GM21367 (cell line): ENCODE data around the gene GPATCH8.
"Not testable (repeated sequence)": the region's sequence is repeated elsewhere in the genome, so short reads cannot be mapped to it uniquely, and the experiment has no call there.

Source experiments
- ATAC-seq: cut with Tn5 transposase; IDR thresholded peaks from one replicate; pipeline ENCODE4 v1.9.1; 2021; ENCODE audit not compliant: unreplicated experiment

The GPATCH8 gene

DNA sequence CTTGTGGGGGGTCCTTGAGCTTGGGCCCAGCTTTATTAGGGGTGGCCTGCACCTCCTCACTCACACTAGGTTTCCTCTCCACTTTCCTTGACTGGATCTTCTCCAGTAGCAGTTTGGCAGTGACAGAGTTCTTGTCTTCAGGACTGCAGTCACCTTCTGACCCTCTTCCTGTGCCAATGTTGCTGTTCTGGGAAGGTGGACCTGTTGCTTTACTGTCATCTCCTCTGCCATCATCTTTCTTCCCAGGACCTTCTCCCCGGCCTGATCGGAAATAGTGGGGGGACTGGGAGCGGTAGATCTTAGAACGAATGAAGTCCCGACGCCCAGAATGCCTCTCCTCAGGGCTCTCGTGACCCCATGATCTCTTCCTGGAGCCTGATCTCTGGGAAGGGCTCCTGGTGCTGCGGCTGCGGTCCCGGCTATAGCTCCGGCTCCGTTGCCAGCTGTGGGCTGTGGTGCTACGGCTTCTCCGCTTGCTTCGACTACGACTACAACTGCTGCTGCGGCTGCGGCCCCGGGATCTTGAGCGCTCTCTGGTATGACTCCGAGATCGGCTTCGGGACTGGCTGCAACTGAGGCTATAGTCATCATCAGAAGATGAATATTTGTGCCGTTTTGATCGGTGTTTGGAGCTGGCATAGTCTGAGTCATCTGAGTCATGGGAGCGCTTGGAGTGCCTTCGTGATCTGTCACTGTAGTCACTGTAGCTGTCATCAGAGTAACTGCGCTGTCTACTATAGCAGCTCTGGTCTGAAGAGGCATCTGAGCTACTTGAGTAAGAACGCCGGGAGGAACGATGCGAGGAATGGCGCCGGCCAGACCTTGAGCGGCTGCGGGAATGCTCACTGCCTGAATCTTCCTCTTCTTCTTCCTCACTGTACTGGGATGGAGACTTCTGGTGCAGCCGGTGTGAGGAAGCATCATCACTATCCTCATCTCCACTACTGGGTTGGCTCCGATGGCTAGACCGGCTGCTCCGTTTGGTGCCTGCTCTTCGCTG lies 104.2 kb downstream of the GPATCH8 start:
- ATAC-seq: no peak

DNA sequence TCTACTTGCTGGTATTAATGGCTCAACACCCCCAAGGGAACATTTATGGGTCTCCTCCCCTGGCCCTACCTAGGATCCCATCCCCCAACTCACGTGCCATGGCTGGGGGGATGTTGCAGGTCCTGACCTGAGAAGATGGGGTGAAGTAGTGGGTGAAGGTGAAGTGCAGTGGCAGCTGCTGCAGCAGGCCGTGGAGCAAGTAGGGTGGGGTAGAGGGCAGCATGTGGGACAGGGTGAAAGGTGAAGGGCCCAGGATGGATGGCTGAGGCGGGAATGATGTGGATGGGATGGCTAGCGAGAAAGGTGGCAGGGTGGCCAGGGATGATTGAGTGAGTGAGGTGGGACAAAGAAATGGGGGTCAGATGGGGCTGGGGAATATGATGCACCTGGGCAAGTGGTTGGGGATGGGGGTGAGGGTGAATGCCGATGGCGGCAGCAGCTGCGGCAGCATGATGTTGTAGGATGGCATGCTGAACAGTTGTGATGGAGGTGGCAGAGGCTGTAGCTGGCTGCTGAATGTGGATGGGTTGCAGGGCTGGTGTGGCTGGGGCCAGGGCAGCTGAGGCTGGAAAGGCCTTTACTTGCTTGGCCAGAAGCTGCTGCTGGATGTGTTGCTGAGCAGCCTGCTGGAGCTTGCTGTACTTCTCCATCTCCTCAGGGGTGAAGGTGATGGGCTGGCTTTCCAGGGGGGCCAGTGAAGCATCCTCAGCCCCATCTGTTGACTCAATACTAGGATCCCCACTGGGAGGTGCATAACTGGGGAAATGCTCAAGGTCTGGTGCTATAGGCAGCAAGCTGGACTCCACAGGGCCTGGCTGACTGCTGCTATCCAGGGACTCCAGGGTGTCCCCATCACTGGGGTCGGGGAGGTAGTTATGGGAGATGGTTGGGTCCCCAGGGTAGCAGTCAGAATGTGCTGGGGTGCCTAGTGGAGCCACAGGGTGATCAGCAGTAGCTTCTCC lies 105.4 kb downstream of the GPATCH8 start:
- no peak for ATAC-seq

DNA sequence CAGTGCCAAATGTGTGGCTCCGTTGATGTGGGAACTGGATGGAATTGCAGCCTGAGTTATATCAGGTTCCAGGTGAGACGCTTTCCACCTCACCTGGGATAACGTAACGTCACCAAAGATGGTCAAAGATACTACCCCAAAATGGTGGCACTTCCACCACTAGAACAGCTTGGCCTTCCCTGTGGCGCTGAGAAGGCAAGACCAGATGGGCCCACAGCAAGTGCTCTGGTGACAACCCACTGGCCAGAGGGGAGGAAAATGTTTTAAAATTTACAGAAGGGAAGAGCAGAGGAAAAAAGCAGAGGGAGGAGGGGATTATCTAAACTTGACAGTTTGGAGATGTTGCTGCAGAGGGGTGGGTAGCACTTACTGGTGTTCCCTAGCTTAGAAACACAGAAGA lies 106.3 kb downstream of the GPATCH8 start:
- ATAC-seq: no peak

DNA sequence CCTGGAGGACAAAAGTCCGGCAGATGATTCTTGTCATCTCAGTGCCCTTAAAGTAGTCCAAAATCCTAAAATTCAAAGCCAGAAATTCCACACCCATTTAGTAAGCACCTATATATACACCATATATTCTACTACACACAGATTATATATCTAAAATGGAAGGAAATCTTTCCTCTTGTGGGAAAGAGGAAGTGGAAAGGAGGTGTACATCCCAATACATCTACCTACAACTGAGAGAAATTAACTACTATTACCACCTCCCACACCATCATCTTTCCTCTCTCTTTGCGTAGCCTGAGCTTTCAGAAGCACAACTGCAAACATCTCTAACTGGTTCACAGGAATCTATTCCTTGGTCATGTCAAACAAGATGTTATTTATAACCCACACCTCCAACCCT lies 108.4 kb downstream of the GPATCH8 start:
- ATAC-seq: no peak

DNA sequence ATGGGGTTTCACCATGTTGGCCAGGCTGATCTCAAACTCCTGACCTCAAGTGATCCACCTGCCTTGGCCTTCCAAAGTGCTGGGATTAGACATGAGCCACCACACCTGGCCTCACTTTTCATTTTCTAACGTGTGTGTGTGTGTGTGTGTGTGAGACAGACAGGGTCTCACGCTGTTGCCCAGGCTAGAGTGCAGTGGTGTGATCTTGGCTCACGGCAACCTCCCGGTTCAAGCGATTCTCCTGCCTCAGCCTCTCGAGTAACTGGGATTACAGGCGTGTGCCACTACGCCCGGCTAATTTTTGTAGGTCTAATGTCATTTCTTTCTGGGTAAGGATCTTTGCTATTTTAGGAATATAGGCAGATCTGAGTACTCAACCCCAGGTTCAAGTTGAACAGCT lies 109.1 kb downstream of the GPATCH8 start:
- not testable (repeated sequence) for ATAC-seq

DNA sequence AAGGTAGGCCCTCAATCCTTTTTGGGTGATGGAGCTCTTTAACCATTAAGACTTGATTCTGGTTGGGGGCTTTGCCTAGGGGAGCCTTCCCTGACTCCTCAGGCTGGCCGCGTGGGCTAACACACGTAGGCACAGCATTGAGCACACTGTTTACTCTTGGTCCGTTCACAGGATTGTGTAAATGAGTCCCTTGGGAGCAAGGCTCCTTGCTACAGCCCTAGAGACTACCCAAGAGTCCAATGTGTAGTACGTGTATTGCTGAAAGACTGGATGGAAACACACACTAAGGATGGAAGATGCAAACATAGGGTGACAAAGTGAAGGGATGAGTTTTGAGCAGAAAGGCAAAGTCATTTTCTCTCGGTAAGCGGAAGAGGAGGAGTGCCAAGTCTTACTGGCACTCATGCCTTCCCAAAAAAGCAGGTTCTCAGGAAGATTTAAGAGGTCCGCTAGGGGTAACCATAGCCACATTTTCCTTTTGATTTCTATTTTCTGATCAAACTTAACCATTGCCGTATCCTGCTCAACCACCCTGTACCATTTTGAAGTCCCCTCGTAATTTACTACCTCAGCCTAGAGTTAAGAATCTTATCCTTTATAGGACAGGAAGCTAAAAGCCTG lies 112.8 kb downstream of the GPATCH8 start:
- no peak for ATAC-seq

DNA sequence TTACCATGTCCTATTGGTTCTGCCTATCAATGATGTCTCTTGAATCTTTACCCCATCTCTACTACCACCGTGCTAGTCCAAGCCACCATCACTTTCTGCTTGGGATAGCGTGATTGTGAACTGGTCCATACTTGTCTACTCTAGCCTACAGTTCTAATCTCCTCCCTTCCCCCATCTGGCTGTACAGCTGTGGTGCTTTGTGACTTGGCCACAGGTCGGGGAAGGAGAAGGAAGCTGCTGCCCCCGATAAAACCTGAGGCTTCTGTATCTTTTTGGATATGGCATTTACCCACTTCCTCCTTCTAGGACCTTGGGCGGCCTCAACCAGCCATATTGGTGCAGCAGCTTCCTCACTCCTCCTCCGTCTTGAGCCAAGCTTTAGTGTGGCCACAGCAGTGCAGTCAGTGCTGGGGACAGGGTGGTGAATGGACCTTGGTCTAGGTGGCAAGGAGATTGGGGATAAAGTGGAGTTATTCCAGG lies 113.4 kb downstream of the GPATCH8 start:
- no peak for ATAC-seq

DNA sequence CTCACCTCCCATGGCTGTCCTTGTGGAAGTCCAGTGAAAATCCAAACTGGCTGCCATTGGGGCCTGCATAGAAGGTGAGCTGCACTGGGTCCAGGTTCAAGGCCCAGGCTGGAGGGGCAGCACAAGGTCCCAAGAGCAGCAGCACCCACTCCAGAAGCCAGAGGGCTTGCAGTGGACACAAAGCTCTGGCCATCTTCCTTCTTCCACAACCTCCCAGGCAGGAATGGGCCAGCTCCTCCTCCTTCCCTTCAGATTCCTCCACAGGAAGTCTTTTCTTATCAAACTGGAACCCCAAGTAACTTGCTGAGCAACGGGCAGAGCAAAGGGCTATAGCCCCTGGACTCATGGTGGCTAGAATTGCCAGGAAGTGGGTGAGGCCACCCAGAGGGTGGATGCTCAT lies 113.9 kb downstream of the GPATCH8 start, which contains the start of gene ITGA2B:
Gene ITGA2B, minus strand, starts transcription at position 369 of the 400 bp plus-strand sequence. Its CDS starts 176 bp downstream, at position 193.
- no peak for ATAC-seq

DNA sequence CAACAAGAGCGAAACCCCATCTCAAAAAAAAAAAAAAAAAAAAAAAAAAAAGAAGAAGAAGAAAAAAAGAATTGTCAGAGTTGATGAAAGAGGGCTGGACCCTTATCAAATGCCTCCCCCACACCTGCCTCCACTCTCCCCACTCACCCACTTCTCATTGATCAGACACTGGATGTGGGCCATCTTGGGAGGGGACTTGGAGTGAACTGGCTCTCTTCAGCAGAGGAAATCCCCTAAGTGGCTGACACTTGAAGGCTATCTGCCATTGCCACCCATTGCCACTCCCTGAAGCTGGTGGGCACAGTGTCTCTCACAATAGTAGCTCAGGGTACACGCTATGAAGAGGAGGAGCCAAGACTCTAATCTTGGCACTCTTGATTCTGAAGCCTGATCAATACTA lies 115.4 kb downstream of the GPATCH8 start:
- ATAC-seq: no peak

DNA sequence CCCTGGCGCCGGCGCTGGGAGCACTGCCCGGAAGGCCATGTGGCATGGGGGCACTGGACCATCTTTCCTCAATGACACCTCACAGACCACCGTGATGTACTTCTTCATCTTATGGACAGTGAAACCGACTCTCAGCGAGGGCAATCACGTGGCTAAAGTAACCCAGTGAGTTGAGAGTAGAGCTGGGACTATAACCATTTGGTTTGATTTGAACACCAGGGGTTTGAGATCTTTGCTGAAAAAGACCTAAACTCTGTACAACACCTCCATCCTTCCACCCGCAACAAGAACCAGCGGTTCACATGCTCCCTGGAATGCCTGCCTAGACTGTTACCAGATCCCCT lies 117.1 kb downstream of the GPATCH8 start:
- ATAC-seq: no peak

DNA sequence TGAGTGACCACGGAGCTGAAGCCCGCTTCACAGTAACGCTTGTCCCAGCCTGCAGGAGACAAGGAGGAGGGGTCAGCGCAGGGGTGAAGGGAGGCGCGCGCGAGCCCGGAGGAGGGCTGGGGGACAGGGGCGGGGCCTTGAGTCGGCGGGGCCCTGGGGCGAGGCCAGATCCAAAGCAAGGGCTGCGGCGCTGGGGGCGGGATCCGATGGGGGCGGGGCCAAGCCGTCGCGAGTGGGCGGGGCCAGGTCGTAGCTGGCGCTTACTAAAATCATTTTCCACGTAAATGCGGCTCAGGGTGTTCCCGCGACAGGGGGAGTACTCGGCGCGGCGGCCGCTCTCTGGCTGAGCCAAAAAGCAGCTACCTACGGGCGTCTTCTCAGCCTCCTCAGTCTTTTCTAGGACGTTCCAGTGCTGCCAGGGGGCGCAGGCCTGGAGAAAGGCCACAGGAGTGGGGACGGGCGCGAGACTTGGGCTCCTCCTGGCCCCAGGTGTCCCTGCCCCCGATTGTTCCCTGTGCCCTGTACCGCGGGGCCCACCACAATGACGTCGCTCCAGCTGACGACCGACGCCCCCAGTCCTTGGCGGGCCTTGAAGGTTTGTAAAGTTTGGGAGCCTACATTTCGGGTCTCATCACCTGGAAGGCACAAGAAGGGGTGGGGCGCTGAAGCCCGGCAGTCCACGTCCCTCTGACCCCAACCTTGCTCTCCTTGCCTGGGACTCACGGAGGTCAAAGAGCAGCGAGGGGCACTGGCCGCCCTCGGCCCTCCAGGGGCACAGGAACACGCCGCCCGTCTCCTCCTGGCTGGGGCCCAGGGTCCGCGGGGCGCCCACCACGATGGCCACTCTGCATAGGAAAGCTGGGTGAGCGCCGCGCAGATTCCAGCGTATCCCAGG lies 117.7 kb downstream of the GPATCH8 start:
- no peak for ATAC-seq

DNA sequence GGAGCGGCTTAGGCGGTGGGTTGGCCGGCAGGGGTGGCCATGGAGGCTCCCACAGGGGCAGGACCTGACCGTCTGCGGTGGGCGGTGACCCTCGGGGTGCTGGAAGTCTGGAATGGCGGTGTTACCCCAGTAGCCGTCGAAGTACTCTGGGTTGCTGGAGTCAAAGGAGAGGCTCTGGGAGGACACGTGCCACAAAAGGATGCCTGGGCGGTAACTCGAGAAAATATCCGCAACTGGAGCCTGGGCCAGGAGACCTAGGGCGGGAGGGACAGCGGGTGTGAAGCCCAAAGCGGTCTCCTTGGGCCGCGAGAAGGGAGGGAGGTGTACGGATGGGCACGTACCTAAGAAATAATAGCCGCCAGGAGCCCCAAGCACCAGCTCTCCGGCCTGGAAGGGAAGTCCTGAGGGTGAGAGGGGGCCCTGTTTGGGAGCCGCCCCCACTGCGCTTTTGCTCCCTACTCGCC lies 118.4 kb downstream of the GPATCH8 start:
- no peak for ATAC-seq

DNA sequence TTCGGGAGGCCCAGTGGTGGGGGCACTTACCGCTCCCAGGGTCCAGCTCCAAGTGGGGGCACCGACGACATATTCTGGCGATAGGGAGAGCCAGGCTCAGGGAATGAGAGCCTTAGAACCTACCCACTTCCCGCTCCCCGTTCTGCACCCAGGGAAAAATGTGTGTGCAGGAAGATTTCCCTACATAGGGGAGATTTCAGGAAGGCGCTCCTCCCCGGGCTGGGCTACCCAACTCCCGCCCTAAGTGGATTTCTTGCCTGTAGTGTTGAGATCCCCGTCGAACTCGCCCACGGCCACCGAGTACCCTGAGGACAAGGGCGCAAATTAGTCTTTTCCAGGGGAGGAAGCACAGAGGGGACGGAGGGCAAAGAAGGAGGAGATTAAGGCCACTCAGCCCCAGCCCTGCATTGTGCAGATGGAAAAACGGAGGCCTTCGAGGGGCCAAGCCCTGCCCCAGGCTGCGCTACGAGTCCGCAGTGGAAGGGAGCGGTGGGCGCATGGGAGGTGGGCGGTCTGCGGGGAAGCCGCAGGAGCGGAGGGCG lies 118.9 kb downstream of the GPATCH8 start:
- no peak for ATAC-seq

DNA sequence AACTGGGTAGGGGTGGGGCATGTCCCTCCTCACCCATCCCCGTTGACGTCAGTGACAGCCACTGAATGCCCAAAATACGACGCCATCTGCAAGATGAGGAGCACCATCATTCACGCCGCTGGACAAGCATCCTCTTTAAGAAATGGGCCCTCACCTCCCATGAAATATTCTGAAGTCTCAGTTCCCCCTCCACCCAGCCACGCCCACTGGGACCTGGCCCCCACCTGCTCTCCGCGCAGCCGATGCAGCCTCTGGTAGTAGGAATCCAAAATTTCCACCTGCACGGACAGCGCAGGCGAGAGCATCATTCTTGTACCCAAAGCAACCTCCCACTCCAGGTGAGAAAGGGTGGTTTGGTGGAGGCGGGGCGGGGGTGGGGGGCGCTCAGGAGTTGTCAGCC lies 119.3 kb downstream of the GPATCH8 start:
- no peak for ATAC-seq

DNA sequence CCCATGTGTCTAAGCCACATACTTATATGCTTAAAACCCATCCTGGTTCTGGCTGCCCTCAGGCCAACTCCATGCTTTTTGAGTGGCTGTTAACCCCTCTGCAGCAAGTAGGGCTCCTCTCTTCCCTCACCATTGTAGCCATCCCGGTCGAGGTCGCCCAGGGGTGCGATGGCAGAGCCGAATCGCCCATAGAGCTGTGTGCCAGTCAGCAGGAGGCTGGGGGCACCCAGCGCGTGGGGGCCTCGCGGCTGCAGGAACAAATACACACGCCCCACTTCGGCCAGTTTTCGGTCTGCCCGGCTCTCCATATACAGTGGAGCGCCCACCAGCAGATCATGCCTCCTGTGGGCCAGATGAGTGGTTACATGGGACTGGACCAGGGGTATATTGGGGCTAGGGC lies 119.8 kb downstream of the GPATCH8 start:
- no peak for ATAC-seq

DNA sequence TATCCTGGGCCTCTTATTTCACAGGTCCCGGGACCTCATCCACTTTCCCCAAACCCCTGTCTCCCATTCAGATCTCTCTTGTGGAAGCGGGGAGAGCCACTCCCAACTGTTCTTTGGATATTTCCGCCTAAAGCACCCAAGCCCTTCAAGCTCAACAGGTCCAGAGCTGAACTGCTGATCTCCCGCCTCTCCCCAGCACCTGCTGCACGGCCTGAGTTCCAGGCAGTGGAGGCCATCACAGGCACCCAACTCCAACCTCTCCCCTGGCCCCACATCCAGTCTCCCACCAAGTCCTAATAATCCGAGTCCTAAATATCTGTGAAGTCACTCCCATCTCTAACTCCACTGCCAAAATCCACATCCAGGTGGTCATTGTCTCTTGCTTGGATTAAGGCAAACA lies 120.3 kb downstream of the GPATCH8 start:
- no peak for ATAC-seq

DNA sequence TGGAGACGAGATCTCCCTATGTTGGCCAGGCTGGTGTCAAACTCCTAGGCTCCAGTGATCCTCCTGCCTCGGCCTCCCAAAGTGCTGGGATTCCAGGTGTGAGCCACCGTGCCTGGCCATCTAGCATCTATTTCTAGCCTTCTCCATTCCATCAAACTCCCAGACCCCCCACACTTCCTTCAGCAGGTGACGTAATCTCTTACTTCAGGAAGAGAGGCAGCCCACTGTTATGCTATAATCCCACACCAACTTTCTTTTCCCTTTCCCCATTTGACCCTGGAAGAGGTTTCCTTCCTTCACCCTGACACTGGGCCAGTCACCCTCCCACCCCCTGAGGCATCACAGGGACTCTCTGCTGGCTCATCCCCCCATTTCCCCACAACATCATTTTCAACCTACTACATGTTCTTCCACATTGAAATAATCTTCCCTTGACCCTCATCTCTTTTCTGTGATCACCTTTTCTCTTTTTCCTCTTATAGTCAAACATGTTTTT lies 121.3 kb downstream of the GPATCH8 start:
- ATAC-seq: no peak

DNA sequence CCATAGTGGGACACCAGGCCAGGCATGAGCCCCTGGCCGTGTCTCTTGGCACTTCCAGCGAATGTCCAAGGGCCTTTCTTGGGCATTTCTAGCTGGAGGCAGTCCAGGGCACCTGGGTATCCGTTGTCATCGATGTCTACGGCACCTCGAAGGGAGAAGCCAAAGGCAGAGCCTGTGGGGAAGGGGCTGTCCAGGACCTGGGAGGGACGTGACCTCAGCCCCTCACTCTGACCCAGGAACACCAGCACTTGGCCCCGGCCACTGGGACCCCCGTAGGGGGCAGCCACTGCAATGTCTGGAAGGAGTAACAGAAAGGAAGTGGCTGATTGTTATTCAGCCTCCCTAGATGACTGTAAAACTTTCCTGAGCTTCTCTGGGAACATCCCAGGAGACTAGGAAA lies 122.4 kb downstream of the GPATCH8 start:
- ATAC-seq: no peak

DNA sequence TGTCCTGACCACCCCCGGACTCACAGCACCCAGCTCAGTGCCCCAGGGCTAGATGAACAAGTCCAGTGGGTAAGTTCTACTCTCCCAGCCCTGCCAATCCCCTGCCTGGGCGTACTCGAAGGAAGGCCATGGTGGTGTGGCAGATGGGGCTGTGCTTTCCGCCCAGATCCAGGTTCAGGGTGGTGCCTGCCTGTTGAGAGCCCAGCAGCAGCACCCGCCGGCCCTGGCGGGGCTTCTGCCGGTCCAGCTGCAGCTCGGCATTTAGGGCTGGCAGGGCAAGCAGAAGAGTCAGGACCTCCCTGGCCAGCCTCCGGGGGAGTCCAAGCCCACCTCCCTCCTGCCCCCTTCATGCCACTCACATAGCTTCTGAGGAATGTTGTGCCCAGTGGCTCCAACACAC lies 123.3 kb downstream of the GPATCH8 start:
- ATAC-seq: no peak
